SIG-M5 (cell line): ENCODE data around the gene ZNF479.
"Not testable (repeated sequence)": the region's sequence is repeated elsewhere in the genome, so short reads cannot be mapped to it uniquely, and the experiment has no call there.

ENCODE experiments used
- DNase-seq: peaks from one replicate; lab custom pipeline; 2025; lab: John Stamatoyannopoulos, UW

ZNF479 gene

GRCh38 chr7:57132336-57132735, at the start of gene ZNF479:
Gene ZNF479, minus strand, starts transcription at chr7:57132436. Its CDS starts 112 bp downstream, at chr7:57132324.
- DNase-seq = not testable (repeated sequence)

GRCh38 chr7:57182031-57182430, 49.8 kb upstream of the ZNF479 start:
- no peak for DNase-seq

- DNase-seq = no peak
Measured at GRCh38 chr7:57181281-57181680, 49.0 kb upstream of the ZNF479 start.

GRCh38 chr7:57179776-57180415, 47.7 kb upstream of the ZNF479 start:
- DNase-seq = no peak

GRCh38 chr7:57178768-57179139, 46.5 kb upstream of the ZNF479 start:
- DNase-seq = no peak

- DNase-seq = no peak
Measured at GRCh38 chr7:57177856-57178767, 45.9 kb upstream of the ZNF479 start.

GRCh38 chr7:57176928-57177635, 44.8 kb upstream of the ZNF479 start:
- no peak for DNase-seq

- DNase-seq = no peak
Measured at GRCh38 chr7:57165285-57165899, 33.2 kb upstream of the ZNF479 start.

GRCh38 chr7:57120123-57120784, 12.0 kb downstream of the ZNF479 start:
- DNase-seq = not testable (repeated sequence)
